K562 (cell line): ENCODE data around the gene NVL. TPM values are rescaled to one million over a fixed set of nuclear protein-coding genes. Genes with fewer than 3 reads are reported as not detected.
A peak's percentile ranks its signal among the peaks of the same experiment; 100 is the strongest.

Experiments used
- ATAC-seq: fragments of 200-7000 bp; cut with Tn5 transposase; 3 replicates; pipeline ENCODE4 v1.9.1; 2020; ENCODE audit warnings: moderate library complexity
- BruUV-seq: library from RNA; stranded (reverse); fragments of 400-500 nt; replicated peaks from 2 replicates; lab custom pipeline; 2021; lab: Mats Ljungman, UMichigan
- CTCF ChIA-PET: fragments of 300-600 bp; formaldehyde crosslinking; extraction: SDS; loops from one replicate; lab custom pipeline; 2021; ENCODE audit warnings: low intra/inter-chr PET ratio; lab: Yijun Ruan, JAX
- POLR2A ChIA-PET: fragments of 300-600, 350-650 bp; sonication (Branson Sonifier 250); formaldehyde crosslinking; extraction: SDS; loops from one replicate; lab custom pipeline; 2021; ENCODE audit warnings: antibody characterized with exemption, inconsistent platforms; lab: Yijun Ruan, JAX
- DNase-seq, 4 experiments: peaks; one replicate each; pipeline versions ENCODE4 v3.0.0 to v3.0.0-alpha.2; 2011 to 2018; ENCODE audit warnings: low spot score in 3 of 4, mixed read lengths in 3 of 4; ENCODE audit errors: extremely low read depth in 1 of 4
- FAIRE-seq: peaks from 2 replicates; lab custom pipeline; 2011; peaks lifted over from hg19 to GRCh38; lab: Jason Lieb, UNC
- H2AFZ ChIP-seq: 2 replicates; pipeline ENCODE4 v1.6.0; 2011; ENCODE audit warnings: low read depth, low read length, control low read depth, inconsistent platforms
- H3K27ac ChIP-seq: fragments of 200-600 bp; 3 replicates; pipeline ENCODE4 v1.8.0; 2011; ENCODE audit warnings: low read depth, mild to moderate bottlenecking, control low read depth, inconsistent platforms, low read length, moderate library complexity, mixed read lengths; ENCODE audit errors: extremely low read depth
- H3K27me3 ChIP-seq, 2 experiments: fragments of 300-600 bp in 1 of 2; 2 replicates in 1 of 2; 3 replicates in 1 of 2; pipeline versions ENCODE4 v1.6.0 to v1.8.0; 2011; ENCODE audit warnings: inconsistent platforms in 2 of 2, low read length in 2 of 2, mild to moderate bottlenecking in 1 of 2, mixed read lengths in 1 of 2, moderate library complexity in 1 of 2; ENCODE audit not compliant: control insufficient read depth in 2 of 2, insufficient read depth in 2 of 2
- H3K36me3 ChIP-seq: fragments of 300-600 bp; 3 replicates; pipeline ENCODE4 v1.8.0; 2011; ENCODE audit warnings: mild to moderate bottlenecking, low read length, inconsistent platforms; ENCODE audit not compliant: control insufficient read depth, insufficient read depth
- H3K4me1 ChIP-seq, 2 experiments: fragments of 200-600 bp in 1 of 2; replicated peaks in 1 of 2; 2 replicates in 1 of 2; 3 replicates in 1 of 2; pipeline versions ENCODE4 v1.5.1 to v1.8.0; 2011; ENCODE audit warnings: inconsistent platforms in 2 of 2, low read length in 2 of 2, mild to moderate bottlenecking in 1 of 2, mixed read lengths in 1 of 2, moderate library complexity in 1 of 2; ENCODE audit not compliant: control insufficient read depth in 2 of 2, insufficient read depth in 2 of 2
- H3K4me2 ChIP-seq: 2 replicates; pipeline ENCODE4 v1.6.1; 2011; ENCODE audit warnings: low read length, control low read depth, inconsistent platforms, mixed read lengths; ENCODE audit not compliant: insufficient read depth
- H3K4me3 ChIP-seq: fragments of 200-600 bp; sonication (generic), shearing (Covaris generic); 2 replicates; pipeline ENCODE4 v1.5.1; 2016; ENCODE audit warnings: control low read depth, inconsistent platforms
- H3K79me2 ChIP-seq: fragments of 200-600 bp; 3 replicates; pipeline ENCODE4 v1.8.0; 2011; ENCODE audit warnings: low read length, inconsistent platforms; ENCODE audit not compliant: control insufficient read depth, insufficient read depth
- H3K9ac ChIP-seq, 2 experiments: 2 replicates each; pipeline versions ENCODE4 v1.6.0 to v1.6.1; 2011; ENCODE audit warnings: low read depth in 2 of 2, low read length in 2 of 2, control low read depth in 1 of 2, inconsistent platforms in 1 of 2, mild to moderate bottlenecking in 1 of 2, mixed read lengths in 1 of 2; ENCODE audit not compliant: insufficient read depth in 1 of 2
- H3K9me1 ChIP-seq: one replicate; pipeline ENCODE4 v1.6.0; 2011; ENCODE audit warnings: inconsistent platforms, mild to moderate bottlenecking, low read length, moderate library complexity; ENCODE audit not compliant: control insufficient read depth, insufficient read depth
- H3K9me3 ChIP-seq: replicated peaks from 2 replicates; pipeline ENCODE4 v1.5.1; 2011; ENCODE audit warnings: low read depth, low read length, inconsistent platforms; ENCODE audit not compliant: control insufficient read depth, insufficient read depth
- H4K20me1 ChIP-seq: replicated peaks from 2 replicates; pipeline ENCODE4 v1.6.1; 2011; ENCODE audit warnings: low read length, inconsistent platforms, mixed read lengths; ENCODE audit not compliant: control insufficient read depth, insufficient read depth
- ADNP ChIP-seq: fragments of 200-800 bp; sonication (Bioruptor generic); IDR thresholded peaks from 2 replicates; pipeline ENCODE4 v1.6.1; 2016; ENCODE audit warnings: missing genetic modification characterization, missing compliant biosample characterization
- NFIC ChIP-seq: fragments of 450-650 bp; IDR thresholded peaks from 2 replicates; pipeline ENCODE4 v1.6.1; 2017; ENCODE audit warnings: mild to moderate bottlenecking, inconsistent platforms
- NR1H2 ChIP-seq: sonication (generic); formaldehyde crosslinking; IDR thresholded peaks from 2 replicates; pipeline ENCODE4 v1.4.0; 2020; ENCODE audit warnings: mild to moderate bottlenecking, missing genetic modification reagents
- PKNOX1 ChIP-seq: fragments of 450-650 bp; IDR thresholded peaks from 2 replicates; pipeline ENCODE4 v1.6.1; 2016
- SRSF1 ChIP-seq: fragments of 200-400 bp; formaldehyde crosslinking; IDR thresholded peaks from 2 replicates; pipeline ENCODE4 v1.6.1; 2017; ENCODE audit warnings: mild to moderate bottlenecking, low read depth, low read length, moderate library complexity
- WGBS: fragments of 100-300 bp; shearing (Covaris generic); methylation state at CpG from one replicate; pipeline ENCODE4 v1.1.6; 2016; ENCODE audit warnings: low coverage, mixed read lengths; ENCODE audit not compliant: insufficient coverage; ENCODE audit errors: missing lambda C conversion rate; 5-methylcytosine and 5-hydroxymethylcytosine counted together
- in situ Hi-C: fragments of 300-500 bp; cut with MboI; formaldehyde crosslinking; loops from 4 replicates; pipeline ENCODE4 v1.15.0; 2018; ENCODE audit warnings: inconsistent platforms, mixed read lengths
- intact Hi-C: fragments of 100-400 bp; cut with micrococcal nuclease; formaldehyde crosslinking; loops from 2 replicates; pipeline ENCODE4 v1.14.2; 2022
- polyA plus RNA-seq, 8 experiments: library from polyadenylated mRNA; depleted of rRNA in 4 of 8; stranded (reverse) in 5 of 8; unstranded in 3 of 8; fragments of >200 nt; fragmentation: Nextera tagmentation in 2 of 8; fragmentation: Illumina TruSeq in 1 of 8; extraction: Ambion mirVana in 2 of 8; extraction: Trizol in 1 of 8; gene quantifications; 2 replicates each; pipeline versions ENCODE4 v1.2.1 to v1.2.3, GENCODE V29; 2011 to 2014; ENCODE audit warnings: inconsistent platforms in 1 of 8, missing spikeins in 1 of 8
- total RNA-seq, 7 experiments: library from RNA; depleted of rRNA in 6 of 7; stranded (reverse); fragments of >200 nt in 6 of 7; fragmentation: Illumina TruSeq in 2 of 7; extraction: Trizol in 2 of 7; gene quantifications; 2 replicates each; pipeline versions ENCODE4 v1.2.1 to v1.2.3, GENCODE V29; 2011 to 2021; ENCODE audit warnings: low replicate concordance in 1 of 7
- TF ChIP-seq, protein P1 (sequence below), 2 experiments: fragments of 450-650 bp; IDR thresholded peaks; 2 replicates each; pipeline ENCODE4 v1.6.1; 2018; ENCODE audit warnings: mild to moderate bottlenecking in 2 of 2, low read depth in 1 of 2; ENCODE audit not compliant: partially characterized antibody in 2 of 2
- TF ChIP-seq, protein P2 (sequence below): fragments of 450-650 bp; IDR thresholded peaks from 2 replicates; pipeline ENCODE4 v1.6.1; 2017; ENCODE audit warnings: antibody characterized with exemption, mild to moderate bottlenecking
- TF ChIP-seq, protein P3 (sequence below): fragments of 250-450 bp; sonication (Bioruptor Pico); IDR thresholded peaks from 2 replicates; pipeline ENCODE4 v1.5.0; 2021; ENCODE audit warnings: mild to moderate bottlenecking, borderline replicate concordance

NVL gene
- total and polyA plus RNA-seq, 9 of the 15 experiments (the other 6 are each of a cell fraction or from before 2014, with no cell fraction given) = 32.5 to 86.6 (median 62.9) TPM

DNA sequence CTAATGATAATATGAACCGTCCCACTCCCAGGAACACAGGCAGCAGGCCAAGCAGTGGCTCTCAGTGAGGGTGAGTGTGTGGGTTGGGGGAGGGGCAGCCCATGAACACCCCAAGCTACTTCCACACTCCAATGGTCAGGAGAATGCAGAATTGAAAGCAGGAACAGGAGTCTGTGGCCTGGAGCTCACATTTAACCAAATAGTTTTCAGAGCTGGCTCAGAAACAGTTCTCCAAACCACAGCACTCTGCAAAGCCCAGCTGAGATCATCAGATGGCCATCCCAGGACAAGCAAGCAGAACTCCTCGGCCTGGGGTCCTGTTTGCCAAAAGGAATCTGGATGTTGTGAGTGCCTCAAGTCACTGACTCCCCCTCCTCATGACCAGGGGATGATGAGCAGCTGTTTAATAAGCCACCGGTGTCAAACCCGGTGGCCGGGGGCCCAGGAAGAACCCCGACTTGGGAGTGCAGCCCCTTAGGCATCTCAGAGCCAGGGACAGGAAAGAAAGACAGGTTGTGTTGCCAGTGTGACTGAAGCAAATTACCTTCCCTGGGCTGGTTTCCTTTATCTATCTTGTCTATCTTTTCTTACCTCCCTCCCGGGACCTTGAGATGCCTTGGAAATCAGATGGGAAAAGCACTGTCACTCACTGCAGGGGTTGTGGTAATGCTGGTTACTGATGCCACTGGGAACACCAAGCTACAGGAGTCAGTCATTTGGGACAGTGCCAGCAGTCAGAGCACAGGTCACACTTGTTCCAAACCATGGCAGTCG is 126.5 kb downstream of the NVL start:
- BruUV-seq = no TSS peak
- 47% methylated on average over 8 of the region's 8 CpGs for WGBS
- POLR2A ChIA-PET = interaction anchor here (1.1 to 2.2 kb wide), 3 partner anchors 10 to 18 kb away, joined by 3 to 7 read pairs (median 6); no protein-coding TSS in a partner anchor
- Histone ChIP-seq H2AFZ (no peak overlapping the region), H3K9me3 (no peaks in the 10 kb centered on the region), H3K27me3 (no peaks in the 10 kb centered on the region), H3K4me3 (no peak overlapping the region), H3K36me3 (no peaks in the 10 kb centered on the region), H3K9ac (peak overlapping the region in 1 of 2 experiments; percentile 42; a peak in 1 of 4 replicates), H3K4me2 (no peak overlapping the region), H3K4me1 (peaks cover 4 to 13% of the 10 kb centered on the region in 2 experiments; a peak in 4 of 5 replicates), H3K9me1 (no peaks in the 10 kb centered on the region), H3K79me2 (no peaks in the 10 kb centered on the region), H4K20me1 (no peaks in the 10 kb centered on the region), H3K27ac (no peak overlapping the region)
- in situ Hi-C loops = no loop called here
- ATAC-seq = no peak
- DNase-seq = no peak
- intact Hi-C loops = no loop called here
- peak; percentile 6 for FAIRE-seq
- CTCF ChIA-PET = no interaction called here
- TF ChIP-seq PKNOX1 (peak; percentile 67), NFIC (peak; percentile 45), NR1H2 (CRISPR knock-in tag) (no peak), SRSF1 (no peak), ADNP (no peak)
- TF ChIP-seq, protein P1, sequence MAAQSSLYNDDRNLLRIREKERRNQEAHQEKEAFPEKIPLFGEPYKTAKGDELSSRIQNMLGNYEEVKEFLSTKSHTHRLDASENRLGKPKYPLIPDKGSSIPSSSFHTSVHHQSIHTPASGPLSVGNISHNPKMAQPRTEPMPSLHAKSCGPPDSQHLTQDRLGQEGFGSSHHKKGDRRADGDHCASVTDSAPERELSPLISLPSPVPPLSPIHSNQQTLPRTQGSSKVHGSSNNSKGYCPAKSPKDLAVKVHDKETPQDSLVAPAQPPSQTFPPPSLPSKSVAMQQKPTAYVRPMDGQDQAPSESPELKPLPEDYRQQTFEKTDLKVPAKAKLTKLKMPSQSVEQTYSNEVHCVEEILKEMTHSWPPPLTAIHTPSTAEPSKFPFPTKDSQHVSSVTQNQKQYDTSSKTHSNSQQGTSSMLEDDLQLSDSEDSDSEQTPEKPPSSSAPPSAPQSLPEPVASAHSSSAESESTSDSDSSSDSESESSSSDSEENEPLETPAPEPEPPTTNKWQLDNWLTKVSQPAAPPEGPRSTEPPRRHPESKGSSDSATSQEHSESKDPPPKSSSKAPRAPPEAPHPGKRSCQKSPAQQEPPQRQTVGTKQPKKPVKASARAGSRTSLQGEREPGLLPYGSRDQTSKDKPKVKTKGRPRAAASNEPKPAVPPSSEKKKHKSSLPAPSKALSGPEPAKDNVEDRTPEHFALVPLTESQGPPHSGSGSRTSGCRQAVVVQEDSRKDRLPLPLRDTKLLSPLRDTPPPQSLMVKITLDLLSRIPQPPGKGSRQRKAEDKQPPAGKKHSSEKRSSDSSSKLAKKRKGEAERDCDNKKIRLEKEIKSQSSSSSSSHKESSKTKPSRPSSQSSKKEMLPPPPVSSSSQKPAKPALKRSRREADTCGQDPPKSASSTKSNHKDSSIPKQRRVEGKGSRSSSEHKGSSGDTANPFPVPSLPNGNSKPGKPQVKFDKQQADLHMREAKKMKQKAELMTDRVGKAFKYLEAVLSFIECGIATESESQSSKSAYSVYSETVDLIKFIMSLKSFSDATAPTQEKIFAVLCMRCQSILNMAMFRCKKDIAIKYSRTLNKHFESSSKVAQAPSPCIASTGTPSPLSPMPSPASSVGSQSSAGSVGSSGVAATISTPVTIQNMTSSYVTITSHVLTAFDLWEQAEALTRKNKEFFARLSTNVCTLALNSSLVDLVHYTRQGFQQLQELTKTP (IDR thresholded peaks at IDR 0.05; ENCODE audit: low read depth in 1 of 2, partially characterized antibody in 2 of 2) = peak in 1 of 2 experiments; percentile 64
- TF ChIP-seq, protein P2, sequence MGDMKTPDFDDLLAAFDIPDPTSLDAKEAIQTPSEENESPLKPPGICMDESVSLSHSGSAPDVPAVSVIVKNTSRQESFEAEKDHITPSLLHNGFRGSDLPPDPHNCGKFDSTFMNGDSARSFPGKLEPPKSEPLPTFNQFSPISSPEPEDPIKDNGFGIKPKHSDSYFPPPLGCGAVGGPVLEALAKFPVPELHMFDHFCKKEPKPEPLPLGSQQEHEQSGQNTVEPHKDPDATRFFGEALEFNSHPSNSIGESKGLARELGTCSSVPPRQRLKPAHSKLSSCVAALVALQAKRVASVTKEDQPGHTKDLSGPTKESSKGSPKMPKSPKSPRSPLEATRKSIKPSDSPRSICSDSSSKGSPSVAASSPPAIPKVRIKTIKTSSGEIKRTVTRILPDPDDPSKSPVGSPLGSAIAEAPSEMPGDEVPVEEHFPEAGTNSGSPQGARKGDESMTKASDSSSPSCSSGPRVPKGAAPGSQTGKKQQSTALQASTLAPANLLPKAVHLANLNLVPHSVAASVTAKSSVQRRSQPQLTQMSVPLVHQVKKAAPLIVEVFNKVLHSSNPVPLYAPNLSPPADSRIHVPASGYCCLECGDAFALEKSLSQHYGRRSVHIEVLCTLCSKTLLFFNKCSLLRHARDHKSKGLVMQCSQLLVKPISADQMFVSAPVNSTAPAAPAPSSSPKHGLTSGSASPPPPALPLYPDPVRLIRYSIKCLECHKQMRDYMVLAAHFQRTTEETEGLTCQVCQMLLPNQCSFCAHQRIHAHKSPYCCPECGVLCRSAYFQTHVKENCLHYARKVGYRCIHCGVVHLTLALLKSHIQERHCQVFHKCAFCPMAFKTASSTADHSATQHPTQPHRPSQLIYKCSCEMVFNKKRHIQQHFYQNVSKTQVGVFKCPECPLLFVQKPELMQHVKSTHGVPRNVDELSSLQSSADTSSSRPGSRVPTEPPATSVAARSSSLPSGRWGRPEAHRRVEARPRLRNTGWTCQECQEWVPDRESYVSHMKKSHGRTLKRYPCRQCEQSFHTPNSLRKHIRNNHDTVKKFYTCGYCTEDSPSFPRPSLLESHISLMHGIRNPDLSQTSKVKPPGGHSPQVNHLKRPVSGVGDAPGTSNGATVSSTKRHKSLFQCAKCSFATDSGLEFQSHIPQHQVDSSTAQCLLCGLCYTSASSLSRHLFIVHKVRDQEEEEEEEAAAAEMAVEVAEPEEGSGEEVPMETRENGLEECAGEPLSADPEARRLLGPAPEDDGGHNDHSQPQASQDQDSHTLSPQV = no peak
- TF ChIP-seq, protein P3, sequence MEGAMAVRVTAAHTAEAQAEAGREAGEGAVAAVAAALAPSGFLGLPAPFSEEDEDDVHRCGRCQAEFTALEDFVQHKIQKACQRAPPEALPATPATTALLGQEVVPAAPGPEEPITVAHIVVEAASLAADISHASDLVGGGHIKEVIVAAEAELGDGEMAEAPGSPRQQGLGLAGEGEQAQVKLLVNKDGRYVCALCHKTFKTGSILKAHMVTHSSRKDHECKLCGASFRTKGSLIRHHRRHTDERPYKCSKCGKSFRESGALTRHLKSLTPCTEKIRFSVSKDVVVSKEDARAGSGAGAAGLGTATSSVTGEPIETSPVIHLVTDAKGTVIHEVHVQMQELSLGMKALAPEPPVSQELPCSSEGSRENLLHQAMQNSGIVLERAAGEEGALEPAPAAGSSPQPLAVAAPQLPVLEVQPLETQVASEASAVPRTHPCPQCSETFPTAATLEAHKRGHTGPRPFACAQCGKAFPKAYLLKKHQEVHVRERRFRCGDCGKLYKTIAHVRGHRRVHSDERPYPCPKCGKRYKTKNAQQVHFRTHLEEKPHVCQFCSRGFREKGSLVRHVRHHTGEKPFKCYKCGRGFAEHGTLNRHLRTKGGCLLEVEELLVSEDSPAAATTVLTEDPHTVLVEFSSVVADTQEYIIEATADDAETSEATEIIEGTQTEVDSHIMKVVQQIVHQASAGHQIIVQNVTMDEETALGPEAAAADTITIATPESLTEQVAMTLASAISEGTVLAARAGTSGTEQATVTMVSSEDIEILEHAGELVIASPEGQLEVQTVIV (CRISPR knock-in tag) = no peak
